Vagina (tissue), 2 donors: ENCODE measurements around the gene ZNRF1. TPM values are rescaled to one million over a fixed set of nuclear protein-coding genes. Genes with fewer than 3 reads are reported as not detected.

Experiments
- DNase-seq, 2 donors: peaks; one replicate each; pipeline ENCODE4 v3.0.0-alpha.2; 2017; ENCODE audit errors: extremely low spot score in 2 of 2
- H3K27ac ChIP-seq: fragments of 200-600 bp; sonication (generic); one replicate; pipeline ENCODE4 v1.5.1; 2019
- H3K27me3 ChIP-seq: fragments of 200-600 bp; sonication (generic); one replicate; pipeline ENCODE4 v1.5.1; 2019
- H3K36me3 ChIP-seq, 2 donors: fragments of 200-600 bp; sonication (generic); one replicate each; pipeline ENCODE4 v1.5.1; 2017 to 2019
- H3K4me1 ChIP-seq: fragments of 200-600 bp; sonication (generic); one replicate; pipeline ENCODE4 v1.5.1; 2019
- H3K4me3 ChIP-seq, 2 donors: fragments of 200-600 bp; sonication (generic); 1 replicate in 1 of 2; 2 replicates in 1 of 2; pipeline ENCODE4 v1.5.1; 2016 to 2019
- H3K9me3 ChIP-seq: fragments of 200-600 bp; sonication (generic); one replicate; pipeline ENCODE4 v1.5.1; 2019
- CTCF ChIP-seq, 3 experiments: fragments of 450-650 bp in 2 of 3; fragments of 200-600 bp in 1 of 3; sonication (generic) in 1 of 3; IDR thresholded peaks; one replicate each; pipeline ENCODE4 v1.5.1; 2017 to 2019; ENCODE audit warnings: antibody characterized with exemption in 3 of 3, mild to moderate bottlenecking in 2 of 3, moderate library complexity in 2 of 3
- POLR2A ChIP-seq, 2 donors: fragments of 450-650 bp; IDR thresholded peaks; one replicate each; pipeline ENCODE4 v1.6.1; 2017; ENCODE audit warnings: antibody characterized with exemption in 2 of 2, mild to moderate bottlenecking in 2 of 2, moderate library complexity in 2 of 2
- POLR2AphosphoS5 ChIP-seq, 2 donors: sonication (generic); formaldehyde crosslinking; IDR thresholded peaks; one replicate each; pipeline ENCODE4 v1.9.0; 2017; ENCODE audit warnings: antibody characterized with exemption in 2 of 2, mild to moderate bottlenecking in 2 of 2, low read depth in 1 of 2; ENCODE audit not compliant: insufficient read depth in 1 of 2
- intact Hi-C: fragments of 100-400 bp; cut with DNase I; formaldehyde crosslinking; loops from one replicate; pipeline ENCODE4 v1.15.1; 2023
- total RNA-seq: library from RNA; depleted of rRNA; stranded (reverse); fragments of >200 nt; gene quantifications from one replicate; pipeline ENCODE4 v1.2.3, GENCODE V29; 2016

The ZNRF1 gene
- total RNA-seq, 1 donor from 2014 or later, result 20.1 TPM

GRCh38 chr16:75053791-75054555 is 55.1 kb downstream of the ZNRF1 start:
- no peak for DNase-seq
- Histone ChIP-seq H3K36me3 (no peaks in the 10 kb centered on the region), H3K4me1 (peaks cover 34% of the 10 kb centered on the region), H3K9me3 (no peaks in the 10 kb centered on the region), H3K27me3 (no peaks in the 10 kb centered on the region), H3K27ac (no peak overlapping the region), H3K4me3 (no peak overlapping the region)
- TF ChIP-seq CTCF (IDR thresholded peaks at IDR 0.05) (no peak), POLR2A (IDR thresholded peaks at IDR 0.05) (no peak), POLR2AphosphoS5 (IDR thresholded peaks at IDR 0.05; ENCODE audit: insufficient read depth in 1 of 2, low read depth in 1 of 2) (no peak)
- intact Hi-C loops, result no loop called here

- DNase-seq, result no peak
- H3K4me3 ChIP-seq, result no peak overlapping the region
- no peak overlapping the region for H3K27ac ChIP-seq
- H3K36me3 ChIP-seq, result no peaks in the 10 kb centered on the region
- TF ChIP-seq CTCF (IDR thresholded peaks at IDR 0.05), result no peak
- TF ChIP-seq POLR2AphosphoS5 (IDR thresholded peaks at IDR 0.05; ENCODE audit: insufficient read depth in 1 of 2, low read depth in 1 of 2), result no peak
- TF ChIP-seq POLR2A (IDR thresholded peaks at IDR 0.05), result no peak
- no peaks in the 10 kb centered on the region for H3K27me3 ChIP-seq
- intact Hi-C loops, result no loop called here
- H3K9me3 ChIP-seq, result no peaks in the 10 kb centered on the region
- peaks cover 34% of the 10 kb centered on the region for H3K4me1 ChIP-seq
Measured at GRCh38 chr16:75054556-75054947, 55.7 kb downstream of the ZNRF1 start.

GRCh38 chr16:75058806-75059205 is 60.0 kb downstream of the ZNRF1 start:
- no peak overlapping the region for H3K27ac ChIP-seq
- no peak for TF ChIP-seq CTCF (IDR thresholded peaks at IDR 0.05)
- TF ChIP-seq POLR2A (IDR thresholded peaks at IDR 0.05), result no peak
- TF ChIP-seq POLR2AphosphoS5 (IDR thresholded peaks at IDR 0.05; ENCODE audit: insufficient read depth in 1 of 2, low read depth in 1 of 2), result no peak
- H3K4me3 ChIP-seq, result no peak overlapping the region
- intact Hi-C loops, result no loop called here
- H3K36me3 ChIP-seq, result no peaks in the 10 kb centered on the region
- no peaks in the 10 kb centered on the region for H3K27me3 ChIP-seq
- H3K4me1 ChIP-seq, result peaks cover 43% of the 10 kb centered on the region
- H3K9me3 ChIP-seq, result no peaks in the 10 kb centered on the region
- no peak for DNase-seq

GRCh38 chr16:75059411-75059810 is 60.6 kb downstream of the ZNRF1 start:
- intact Hi-C loops, result no loop called here

More at GRCh38 chr16:75059411-75059810, 60.6 kb downstream of the ZNRF1 start:
- Histone ChIP-seq H3K4me1 (peaks cover 43% of the 10 kb centered on the region), H3K9me3 (no peaks in the 10 kb centered on the region), H3K27ac (no peak overlapping the region), H3K36me3 (no peaks in the 10 kb centered on the region), H3K4me3 (no peak overlapping the region), H3K27me3 (no peaks in the 10 kb centered on the region)
- TF ChIP-seq CTCF (IDR thresholded peaks at IDR 0.05), result no peak
- TF ChIP-seq POLR2AphosphoS5 (IDR thresholded peaks at IDR 0.05; ENCODE audit: insufficient read depth in 1 of 2, low read depth in 1 of 2), result no peak
- TF ChIP-seq POLR2A (IDR thresholded peaks at IDR 0.05), result no peak
- DNase-seq, result no peak
